ENCODE measurements around the gene MAP3K7CL. TPM values are rescaled to one million over a fixed set of nuclear protein-coding genes. Genes with fewer than 3 reads are reported as not detected.

MAP3K7CL gene
- total RNA-seq, 1 experiment from 2014 or later, result 0.15 TPM

- no peak for TF ChIP-seq RORB (CRISPR knock-in tag; IDR thresholded peaks at IDR 0.05)
- TF ChIP-seq STAT6 (CRISPR knock-in tag; conservative IDR thresholded peaks at IDR 0.05; ENCODE audit: low read depth), result no peak
- no peak for TF ChIP-seq AR (CRISPR knock-in tag; IDR thresholded peaks at IDR 0.05)
- TF ChIP-seq KAT7 (CRISPR knock-in tag; IDR thresholded peaks at IDR 0.05; ENCODE audit: borderline replicate concordance), result no peak
- Mint-ChIP-seq H3K27me3 (ENCODE audit: low read depth) (peaks cover 25% of the 10 kb centered on the region), H3K36me3 (no peaks in the 10 kb centered on the region), H3K4me1 (peaks cover 19% of the 10 kb centered on the region), H3K9me3 (no peaks in the 10 kb centered on the region), H3K4me3 (no peak overlapping the region), H3K27ac (no peak overlapping the region)
- POLR2A ChIA-PET, result no interaction called here
- DNase-seq (ENCODE audit: low spot score), result no peak
- ATAC-seq, result no peak
- CTCF ChIA-PET, result interaction anchor here (1.6 kb wide), 1 partner anchor 197 kb away, joined by 4 read pairs; no protein-coding TSS in a partner anchor
Observed at GRCh38 chr21:29179503-29179902, 49.1 kb downstream of the MAP3K7CL start.

GRCh38 chr21:29181799-29182470 lies 51.5 kb downstream of the MAP3K7CL start:
- TF ChIP-seq TEAD1 (CRISPR knock-in tag; IDR thresholded peaks at IDR 0.05) (no peak), MLX (CRISPR knock-in tag; IDR thresholded peaks at IDR 0.05) (no peak)
- Mint-ChIP-seq H3K4me3 (no peak overlapping the region), H3K9me3 (no peaks in the 10 kb centered on the region), H3K4me1 (peaks cover 23% of the 10 kb centered on the region), H3K36me3 (no peaks in the 10 kb centered on the region), H3K27me3 (ENCODE audit: low read depth) (peaks cover 44% of the 10 kb centered on the region), H3K27ac (no peak overlapping the region)
- DNase-seq (ENCODE audit: low spot score) (no peak), ATAC-seq (no peak)
- CTCF ChIA-PET, result interaction anchor here (0.9 kb wide), 1 partner anchor 95 kb away, joined by 3 read pairs; no protein-coding TSS in a partner anchor
- POLR2A ChIA-PET, result no interaction called here

- ChIA-PET CTCF (interaction anchor here (0.9 kb wide), 1 partner anchor 95 kb away, joined by 3 read pairs; no protein-coding TSS in a partner anchor), POLR2A (no interaction called here)
- H3K27me3 Mint-ChIP-seq (ENCODE audit: low read depth), result peaks cover 50% of the 10 kb centered on the region
- TF ChIP-seq STAT6 (CRISPR knock-in tag; conservative IDR thresholded peaks at IDR 0.05; ENCODE audit: low read depth) (no peak), ARID4B (CRISPR knock-in tag; IDR thresholded peaks at IDR 0.05; ENCODE audit: borderline replicate concordance) (no peak), ZNF281 (CRISPR knock-in tag; IDR thresholded peaks at IDR 0.05) (no peak)
- no peak for DNase-seq (ENCODE audit: low spot score)
- H3K27ac Mint-ChIP-seq, result no peak overlapping the region
- no peak overlapping the region for H3K4me3 Mint-ChIP-seq
- ATAC-seq, result no peak
- no peaks in the 10 kb centered on the region for H3K36me3 Mint-ChIP-seq
- no peaks in the 10 kb centered on the region for H3K9me3 Mint-ChIP-seq
- peaks cover 23% of the 10 kb centered on the region for H3K4me1 Mint-ChIP-seq
Observed at GRCh38 chr21:29182691-29183092, 52.2 kb downstream of the MAP3K7CL start.

Data from WTC11 (cell line).